Bronchial epithelial cell (primary cell): ENCODE measurements around the gene INPP4B. TPM values are rescaled to one million over a fixed set of nuclear protein-coding genes. Genes with fewer than 3 reads are reported as not detected.

Experiments used
- DNase-seq: peaks from one replicate; pipeline ENCODE4 v3.0.0-alpha.2; 2010; ENCODE audit warnings: low read depth
- FAIRE-seq: peaks from 2 replicates; lab custom pipeline; 2011; peaks lifted over from hg19 to GRCh38; lab: Jason Lieb, UNC
- H3K27me3 ChIP-seq: 2 replicates; pipeline ENCODE4 v1.5.1; 2011; ENCODE audit warnings: low read length; ENCODE audit not compliant: control insufficient read depth, insufficient read depth
- H3K36me3 ChIP-seq: 2 replicates; pipeline ENCODE4 v1.5.1; 2011; ENCODE audit warnings: low read length; ENCODE audit not compliant: control insufficient read depth, insufficient read depth
- H3K4me3 ChIP-seq: 2 replicates; pipeline ENCODE4 v1.5.1; 2011; ENCODE audit warnings: mild to moderate bottlenecking, low read depth, low read length, control low read depth
- CTCF ChIP-seq: IDR thresholded peaks from 2 replicates; pipeline ENCODE4 v1.5.1; 2011; ENCODE audit warnings: mild to moderate bottlenecking, moderate library complexity, low read length, control low read depth, inconsistent platforms; ENCODE audit not compliant: insufficient read depth, severe bottlenecking
- total RNA-seq: library from RNA; depleted of rRNA; stranded (reverse); fragments of >200 nt; gene quantifications from 2 replicates; pipeline ENCODE4 v1.2.1, GENCODE V29; 2014

INPP4B gene
- total RNA-seq, 1 donor from 2014 or later = 74.8 TPM

GRCh38 chr4:142142366-142143054 is 703.6 kb downstream of the INPP4B start:
- DNase-seq = no peak
- no peak for FAIRE-seq
- no peaks in the 10 kb centered on the region for H3K36me3 ChIP-seq
- no peaks in the 10 kb centered on the region for H3K27me3 ChIP-seq
- no peak overlapping the region for H3K4me3 ChIP-seq
- no peak for TF ChIP-seq CTCF

GRCh38 chr4:142141224-142141623 is 704.9 kb downstream of the INPP4B start:
- TF ChIP-seq CTCF = no peak
- no peaks in the 10 kb centered on the region for H3K36me3 ChIP-seq
- no peaks in the 10 kb centered on the region for H3K27me3 ChIP-seq
- DNase-seq (no peak), FAIRE-seq (no peak)
- no peak overlapping the region for H3K4me3 ChIP-seq

DNA sequence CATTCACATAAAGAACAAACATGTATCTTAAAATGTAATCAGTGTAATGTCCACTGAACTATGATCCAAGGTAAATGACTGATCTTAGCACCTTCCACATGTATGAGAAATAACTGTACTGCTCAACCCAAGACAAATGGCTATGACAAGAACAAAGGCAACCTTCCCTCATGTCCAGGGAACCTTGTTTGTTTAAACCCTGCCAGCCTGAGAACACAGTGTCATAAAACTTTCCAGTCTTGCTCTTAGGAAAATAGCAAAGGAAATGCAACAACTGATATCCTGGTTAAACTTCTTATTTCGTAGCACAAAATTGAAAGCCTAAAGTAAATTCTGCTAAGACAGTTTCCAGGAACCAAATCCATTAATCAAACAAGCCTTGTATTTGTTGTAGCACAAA is 715.4 kb downstream of the INPP4B start:
- no peak for TF ChIP-seq CTCF
- Histone ChIP-seq H3K27me3 (no peaks in the 10 kb centered on the region), H3K4me3 (no peak overlapping the region), H3K36me3 (no peaks in the 10 kb centered on the region)
- FAIRE-seq = no peak
- no peak for DNase-seq

- H3K36me3 ChIP-seq = no peaks in the 10 kb centered on the region
- no peak overlapping the region for H3K4me3 ChIP-seq
- H3K27me3 ChIP-seq = no peaks in the 10 kb centered on the region
- TF ChIP-seq CTCF = no peak
- DNase-seq (peak; percentile 25), FAIRE-seq (no peak)
Measured at GRCh38 chr4:142129931-142130330, 716.2 kb downstream of the INPP4B start.

GRCh38 chr4:142129473-142129872 is 716.6 kb downstream of the INPP4B start:
- DNase-seq (no peak), FAIRE-seq (no peak)
- no peak for TF ChIP-seq CTCF
- no peaks in the 10 kb centered on the region for H3K36me3 ChIP-seq
- no peak overlapping the region for H3K4me3 ChIP-seq
- no peaks in the 10 kb centered on the region for H3K27me3 ChIP-seq

DNA sequence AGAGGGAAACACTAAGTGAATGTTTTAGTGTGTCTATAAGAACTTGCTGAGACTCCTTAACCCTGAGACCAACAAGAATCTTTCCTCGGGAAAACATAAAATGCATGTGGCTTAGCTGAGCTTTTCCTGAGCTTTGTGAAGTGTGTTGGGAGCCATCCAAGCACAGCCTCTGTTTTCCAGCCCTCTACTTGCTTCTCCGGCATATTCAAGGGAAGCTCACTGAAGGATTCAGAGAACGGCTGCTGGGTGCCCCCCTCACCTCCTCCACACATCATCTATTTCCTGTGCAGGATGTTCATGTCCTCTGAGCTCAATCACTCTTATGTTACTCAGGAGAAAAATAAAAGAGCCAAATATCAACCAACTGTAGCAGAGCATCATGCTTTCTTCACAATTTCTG is 717.6 kb downstream of the INPP4B start:
- FAIRE-seq (no peak), DNase-seq (no peak)
- Histone ChIP-seq H3K27me3 (no peaks in the 10 kb centered on the region), H3K4me3 (no peak overlapping the region), H3K36me3 (no peaks in the 10 kb centered on the region)
- no peak for TF ChIP-seq CTCF
